ENCODE results near the gene FBLN1. TPM values are rescaled to one million over a fixed set of nuclear protein-coding genes. Genes with fewer than 3 reads are reported as not detected.

The FBLN1 gene
- total RNA-seq, 1 experiment from 2014 or later = 23.4 TPM

DNA sequence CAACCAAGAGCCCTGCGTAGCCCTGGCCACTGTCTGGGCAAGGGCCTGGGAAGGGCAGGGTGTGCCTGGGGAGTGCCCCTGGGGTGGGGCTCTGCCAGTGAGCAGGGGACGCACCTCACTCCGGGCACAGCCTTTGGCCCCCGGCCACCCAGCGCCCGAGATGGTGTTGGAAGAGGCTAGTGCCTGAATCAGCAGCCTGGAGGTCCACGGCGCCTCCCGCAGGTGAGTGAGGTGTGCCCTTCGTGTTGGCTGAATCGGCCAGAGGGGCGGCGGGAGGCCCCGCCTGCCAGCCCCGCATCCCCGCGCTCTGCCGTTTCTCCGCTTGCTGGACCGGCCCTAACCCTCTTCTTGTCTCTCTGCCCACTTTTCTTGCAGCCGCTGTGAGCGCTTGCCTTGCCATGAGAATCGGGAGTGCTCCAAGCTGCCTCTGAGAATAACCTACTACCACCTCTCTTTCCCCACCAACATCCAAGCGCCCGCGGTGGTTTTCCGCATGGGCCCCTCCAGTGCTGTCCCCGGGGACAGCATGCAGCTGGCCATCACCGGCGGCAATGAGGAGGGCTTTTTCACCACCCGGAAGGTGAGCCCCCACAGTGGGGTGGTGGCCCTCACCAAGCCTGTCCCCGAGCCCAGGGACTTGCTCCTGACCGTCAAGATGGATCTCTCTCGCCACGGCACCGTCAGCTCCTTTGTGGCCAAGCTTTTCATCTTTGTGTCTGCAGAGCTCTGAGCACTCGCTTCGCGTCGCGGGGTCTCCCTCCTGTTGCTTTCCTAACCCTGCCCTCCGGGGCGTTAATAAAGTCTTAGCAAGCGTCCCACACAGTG lies 60.1 kb downstream of the FBLN1 start:
- H3K27me3 ChIP-seq (ENCODE audit: insufficient read depth, low read length) = peaks cover 2% of the 10 kb centered on the region; the same call in 1 of the 2 replicates
- DNase-seq (ENCODE audit: low read depth, low spot score) (no peak), ATAC-seq (no peak)
- H4K20me1 ChIP-seq (ENCODE audit: insufficient read depth) = no peaks in the 10 kb centered on the region
- ChIA-PET RAD21 (ENCODE audit: low non-redundant PET in 1 of 2, low total read pairs in 2 of 2, uncharacterized antibody in 2 of 2, unreplicated experiment in 2 of 2) (no interaction called here), CTCF (no interaction called here), POLR2A (no interaction called here)
- TF ChIP-seq POLR2AphosphoS5 (IDR thresholded peaks at IDR 0.05; ENCODE audit: low read depth, low read length) (no peak), SIN3A (IDR thresholded peaks at IDR 0.05; ENCODE audit: low read depth) (no peak), ZFX (IDR thresholded peaks at IDR 0.05) (no peak), ELF1 (IDR thresholded peaks at IDR 0.05; ENCODE audit: borderline replicate concordance, low read depth) (no peak), EGR1 (IDR thresholded peaks at IDR 0.05; ENCODE audit: low read depth) (no peak), SP1 (IDR thresholded peaks at IDR 0.05; ENCODE audit: low read depth) (no peak), JUND (IDR thresholded peaks at IDR 0.05) (no peak), CEBPB (IDR thresholded peaks at IDR 0.05; ENCODE audit: low read depth) (no peak), EZH2 (IDR thresholded peaks at IDR 0.05) (no peak)
- TF ChIP-seq, protein P1, sequence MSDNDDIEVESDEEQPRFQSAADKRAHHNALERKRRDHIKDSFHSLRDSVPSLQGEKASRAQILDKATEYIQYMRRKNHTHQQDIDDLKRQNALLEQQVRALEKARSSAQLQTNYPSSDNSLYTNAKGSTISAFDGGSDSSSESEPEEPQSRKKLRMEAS (IDR thresholded peaks at IDR 0.05) = no peak
- TF ChIP-seq, protein P2, sequence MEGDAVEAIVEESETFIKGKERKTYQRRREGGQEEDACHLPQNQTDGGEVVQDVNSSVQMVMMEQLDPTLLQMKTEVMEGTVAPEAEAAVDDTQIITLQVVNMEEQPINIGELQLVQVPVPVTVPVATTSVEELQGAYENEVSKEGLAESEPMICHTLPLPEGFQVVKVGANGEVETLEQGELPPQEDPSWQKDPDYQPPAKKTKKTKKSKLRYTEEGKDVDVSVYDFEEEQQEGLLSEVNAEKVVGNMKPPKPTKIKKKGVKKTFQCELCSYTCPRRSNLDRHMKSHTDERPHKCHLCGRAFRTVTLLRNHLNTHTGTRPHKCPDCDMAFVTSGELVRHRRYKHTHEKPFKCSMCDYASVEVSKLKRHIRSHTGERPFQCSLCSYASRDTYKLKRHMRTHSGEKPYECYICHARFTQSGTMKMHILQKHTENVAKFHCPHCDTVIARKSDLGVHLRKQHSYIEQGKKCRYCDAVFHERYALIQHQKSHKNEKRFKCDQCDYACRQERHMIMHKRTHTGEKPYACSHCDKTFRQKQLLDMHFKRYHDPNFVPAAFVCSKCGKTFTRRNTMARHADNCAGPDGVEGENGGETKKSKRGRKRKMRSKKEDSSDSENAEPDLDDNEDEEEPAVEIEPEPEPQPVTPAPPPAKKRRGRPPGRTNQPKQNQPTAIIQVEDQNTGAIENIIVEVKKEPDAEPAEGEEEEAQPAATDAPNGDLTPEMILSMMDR (IDR thresholded peaks at IDR 0.05 in 2 of 3, conservative IDR thresholded peaks at IDR 0.05 in 1 of 3; ENCODE audit: borderline replicate concordance in 1 of 3, insufficient read depth in 1 of 3, low read depth in 2 of 3, low read length in 2 of 3) = no peak
- no peaks in the 10 kb centered on the region for H3K36me3 ChIP-seq (ENCODE audit: control insufficient read depth in 1 of 2, insufficient read depth in 2 of 2, low read length in 2 of 2)
- no TSS peak for BruUV-seq (replicated peaks)
- intact Hi-C loops (cut with micrococcal nuclease) = no loop called here
- H3K79me2 ChIP-seq (ENCODE audit: insufficient read depth, low read length) = no peaks in the 10 kb centered on the region
- no peaks in the 10 kb centered on the region for H3K9me3 ChIP-seq (ENCODE audit: control insufficient read depth in 1 of 2, insufficient read depth in 1 of 2, low read depth in 1 of 2, low read length in 2 of 2)
- H3K27ac ChIP-seq (ENCODE audit: low read depth, low read length) = no peak overlapping the region
- no peak overlapping the region for H2AFZ ChIP-seq (ENCODE audit: low read depth, low read length, poor library complexity, severe bottlenecking)
- H3K9ac ChIP-seq (ENCODE audit: low read length) = no peak overlapping the region
- no peak overlapping the region for H3K4me2 ChIP-seq (ENCODE audit: low read length)
- H3K9me2 ChIP-seq (ENCODE audit: insufficient read depth) = no peaks in the 10 kb centered on the region
- H3K4me3 ChIP-seq (replicated peaks in 1 of 2; ENCODE audit: low read depth in 1 of 2, low read length in 2 of 2) = no peak overlapping the region
- no peaks in the 10 kb centered on the region for H3K4me1 ChIP-seq (ENCODE audit: control insufficient read depth in 1 of 2, insufficient read depth in 2 of 2, low read length in 2 of 2)

Measured in HCT116 (cell line).